Heart left ventricle (tissue), 13 donors: ENCODE results near the gene CD209.
"Not testable (repeated sequence)": the region's sequence is repeated elsewhere in the genome, so short reads cannot be mapped to it uniquely, and the experiment has no call there.

ENCODE experiments used
- POLR2A ChIP-seq, 2 donors: fragments of 450-650 bp; IDR thresholded peaks; one replicate each; pipeline ENCODE4 v1.6.1; 2017; ENCODE audit warnings: antibody characterized with exemption in 2 of 2, mild to moderate bottlenecking in 2 of 2, moderate library complexity in 2 of 2
- TF ChIP-seq, protein P1 (sequence below), 12 donors: fragments of 200-600 bp; sonication (generic) in 4 of 12; IDR thresholded peaks; one replicate each; pipeline versions ENCODE4 v1.5.0 to v1.8.0; 2018 to 2022; ENCODE audit warnings: antibody characterized with exemption in 12 of 12, mild to moderate bottlenecking in 5 of 12
- donor health status: ischemic (EF 13 %, LVEDD 7.1; RV severe dilation, severe dysfunction).
- donor health status: DM: no; HTN: yes; CAD: no.
- donor health status: DM: no; HTN: no; CAD: no.
- donor health status: ischemic (EF 25% LVEDD 6.9; RV normal size, moderate dysfunction).
- donor health status: ischemic (EF 25% LVEDD 5.7; RV mildly dilated, moderate dysfunction).
- donor health status: ischemic (EF 35%, LVEDD 5.7; RV mildly dilated, moderate dysfunction).
- donor health status: nonischemic (EF 11% LVEDD 7.7; RV severe dilation, severe dysfunction).
- donor health status: DM: yes; HTN: yes; CAD: no.
- donor health status: PGD.
- donor health status: ischemic (EF 29% LVEDD 5.4; RV normal size, mild dysfunction).
- donor health status: nonischemic (EF 23%, LVEDD 6.1; RV moderate dilation, normal function).

DNA sequence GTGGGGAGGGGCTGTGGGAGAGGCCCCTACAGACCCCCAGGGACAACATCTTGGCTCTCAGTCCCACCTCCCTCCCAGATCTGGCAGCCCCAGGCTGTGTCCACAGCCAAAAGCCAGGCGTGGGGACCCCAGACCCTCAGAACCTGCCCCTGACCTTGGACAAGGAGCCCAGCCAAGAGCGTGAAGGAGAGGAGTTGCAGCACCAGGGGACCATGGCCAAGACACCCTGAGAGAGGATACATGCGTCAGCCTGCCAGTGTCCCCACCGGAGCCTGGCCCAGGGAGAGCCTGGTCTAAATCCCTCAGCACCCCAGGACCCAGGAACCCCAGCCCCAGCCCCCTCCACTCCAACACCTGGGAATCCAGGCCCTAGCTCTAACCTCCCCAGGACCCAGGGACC is 1.0 kb downstream of the CD209 start:
- not testable (repeated sequence) for TF ChIP-seq POLR2A (IDR thresholded peaks at IDR 0.05)
- TF ChIP-seq, protein P1, sequence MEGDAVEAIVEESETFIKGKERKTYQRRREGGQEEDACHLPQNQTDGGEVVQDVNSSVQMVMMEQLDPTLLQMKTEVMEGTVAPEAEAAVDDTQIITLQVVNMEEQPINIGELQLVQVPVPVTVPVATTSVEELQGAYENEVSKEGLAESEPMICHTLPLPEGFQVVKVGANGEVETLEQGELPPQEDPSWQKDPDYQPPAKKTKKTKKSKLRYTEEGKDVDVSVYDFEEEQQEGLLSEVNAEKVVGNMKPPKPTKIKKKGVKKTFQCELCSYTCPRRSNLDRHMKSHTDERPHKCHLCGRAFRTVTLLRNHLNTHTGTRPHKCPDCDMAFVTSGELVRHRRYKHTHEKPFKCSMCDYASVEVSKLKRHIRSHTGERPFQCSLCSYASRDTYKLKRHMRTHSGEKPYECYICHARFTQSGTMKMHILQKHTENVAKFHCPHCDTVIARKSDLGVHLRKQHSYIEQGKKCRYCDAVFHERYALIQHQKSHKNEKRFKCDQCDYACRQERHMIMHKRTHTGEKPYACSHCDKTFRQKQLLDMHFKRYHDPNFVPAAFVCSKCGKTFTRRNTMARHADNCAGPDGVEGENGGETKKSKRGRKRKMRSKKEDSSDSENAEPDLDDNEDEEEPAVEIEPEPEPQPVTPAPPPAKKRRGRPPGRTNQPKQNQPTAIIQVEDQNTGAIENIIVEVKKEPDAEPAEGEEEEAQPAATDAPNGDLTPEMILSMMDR (IDR thresholded peaks at IDR 0.05), result not testable (repeated sequence)
